ENCODE results near the gene NTN3.

The NTN3 gene

DNA sequence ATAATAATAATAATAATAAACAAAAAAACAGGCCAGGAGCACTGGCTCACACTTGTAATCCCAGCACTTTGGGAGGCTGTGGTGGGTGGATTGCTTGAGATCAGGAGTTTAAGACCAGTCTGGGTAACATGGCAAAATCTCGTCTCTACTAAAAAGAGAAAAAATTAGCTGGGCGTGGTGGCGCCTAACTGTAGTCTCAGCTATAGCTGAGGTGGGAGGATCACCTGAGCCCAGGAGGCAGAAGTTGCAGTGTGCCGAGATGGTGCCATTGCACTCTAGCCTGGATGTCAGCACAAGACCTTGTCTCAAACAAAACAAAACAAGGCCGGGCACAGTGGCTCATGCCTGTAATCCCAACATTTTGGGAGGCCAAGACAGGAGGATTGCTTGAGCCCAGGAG lies 23.9 kb downstream of the NTN3 start:
- DNase-seq = no peak

DNA sequence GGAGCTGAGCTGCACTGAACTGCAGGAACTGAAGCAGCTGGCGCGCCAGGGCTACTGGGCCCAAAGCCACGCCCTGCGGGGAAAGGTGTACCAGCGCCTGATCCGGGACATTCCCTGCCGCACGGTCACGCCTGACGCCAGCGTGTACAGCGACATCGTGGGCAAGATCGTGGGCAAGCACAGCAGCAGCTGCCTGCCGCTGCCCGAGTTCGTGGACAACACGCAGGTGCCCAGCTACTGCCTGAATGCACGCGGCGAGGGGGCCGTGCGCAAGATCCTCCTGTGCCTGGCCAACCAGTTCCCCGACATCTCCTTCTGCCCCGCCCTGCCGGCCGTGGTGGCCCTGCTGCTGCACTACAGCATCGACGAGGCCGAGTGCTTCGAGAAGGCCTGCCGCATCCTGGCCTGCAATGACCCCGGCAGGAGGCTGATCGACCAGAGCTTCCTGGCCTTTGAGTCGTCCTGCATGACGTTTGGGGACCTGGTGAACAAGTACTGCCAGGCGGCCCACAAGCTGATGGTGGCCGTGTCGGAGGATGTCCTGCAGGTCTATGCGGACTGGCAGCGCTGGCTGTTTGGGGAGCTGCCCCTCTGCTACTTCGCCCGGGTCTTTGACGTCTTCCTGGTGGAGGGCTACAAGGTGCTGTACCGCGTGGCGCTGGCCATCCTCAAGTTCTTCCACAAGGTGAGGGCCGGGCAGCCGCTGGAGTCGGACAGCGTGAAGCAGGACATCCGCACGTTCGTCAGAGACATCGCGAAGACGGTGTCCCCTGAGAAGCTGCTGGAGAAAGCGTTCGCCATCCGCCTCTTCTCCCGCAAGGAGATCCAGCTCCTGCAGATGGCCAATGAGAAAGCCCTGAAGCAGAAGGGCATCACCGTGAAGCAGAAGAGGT lies 25.4 kb downstream of the NTN3 start:
- no peak for DNase-seq

DNA sequence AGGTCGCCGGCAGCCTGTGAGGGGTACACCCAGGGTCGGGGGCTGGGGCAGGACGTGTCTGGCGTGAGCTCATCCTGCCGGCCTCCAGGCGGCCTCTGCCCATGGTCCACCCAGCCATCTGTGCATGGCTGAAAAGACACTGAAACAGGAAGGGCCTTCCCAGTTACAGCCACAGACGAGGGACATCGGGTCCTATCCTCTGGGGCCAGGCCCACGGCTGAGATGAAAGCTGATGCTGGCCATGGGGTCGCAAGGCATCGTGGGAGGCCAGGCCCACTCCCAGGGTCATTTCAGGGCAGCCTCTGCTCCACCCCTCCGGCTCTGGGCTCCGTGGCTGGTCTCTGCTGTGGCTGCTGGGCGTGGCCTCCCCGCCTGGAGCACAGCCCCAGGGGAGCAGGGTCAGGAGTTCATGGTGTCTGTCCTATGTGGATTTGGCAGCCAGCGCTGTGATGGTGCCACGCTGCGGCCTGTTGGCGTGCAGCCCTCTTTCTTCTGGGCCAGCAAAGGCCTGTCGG lies 26.1 kb downstream of the NTN3 start:
- DNase-seq = peak in 4 of 58 donors; percentile 21 to 33 (median 28)

DNA sequence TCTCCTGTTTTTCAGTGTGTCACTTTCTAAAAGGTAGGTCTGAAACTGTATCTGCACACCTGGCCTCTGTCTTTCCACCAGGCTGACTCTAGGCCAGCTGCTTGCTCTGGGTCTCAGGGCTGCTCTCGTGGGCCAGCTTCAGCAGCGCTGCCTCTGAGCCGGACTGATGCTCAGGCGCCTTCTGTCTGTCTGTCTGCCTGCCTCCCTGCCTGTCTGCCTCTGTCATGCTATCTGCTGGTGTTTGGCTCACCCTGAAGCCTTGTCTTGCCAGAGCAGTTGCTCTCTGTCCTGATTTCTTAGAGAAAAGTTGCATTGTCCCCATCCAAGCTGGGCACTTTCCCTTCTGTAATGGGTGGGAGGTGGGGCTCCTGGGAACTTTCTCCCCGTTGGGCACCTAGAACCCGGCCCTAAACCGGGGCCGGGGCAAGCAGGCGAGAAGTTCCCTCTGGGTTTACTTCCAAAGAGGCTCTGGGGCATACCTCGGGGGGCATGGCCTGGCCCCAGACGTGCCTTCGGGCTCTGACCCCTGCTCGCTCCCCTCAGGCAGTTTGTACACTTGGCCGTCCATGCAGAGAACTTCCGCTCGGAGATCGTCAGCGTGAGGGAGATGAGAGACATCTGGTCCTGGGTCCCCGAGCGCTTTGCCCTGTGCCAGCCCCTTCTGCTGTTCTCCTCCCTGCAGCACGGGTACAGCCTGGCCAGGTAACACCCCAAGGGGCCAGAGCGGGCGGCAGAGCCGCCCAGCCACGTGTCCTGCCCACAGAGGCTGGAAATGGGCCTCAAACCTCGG lies 26.8 kb downstream of the NTN3 start:
- DNase-seq = no peak

DNA sequence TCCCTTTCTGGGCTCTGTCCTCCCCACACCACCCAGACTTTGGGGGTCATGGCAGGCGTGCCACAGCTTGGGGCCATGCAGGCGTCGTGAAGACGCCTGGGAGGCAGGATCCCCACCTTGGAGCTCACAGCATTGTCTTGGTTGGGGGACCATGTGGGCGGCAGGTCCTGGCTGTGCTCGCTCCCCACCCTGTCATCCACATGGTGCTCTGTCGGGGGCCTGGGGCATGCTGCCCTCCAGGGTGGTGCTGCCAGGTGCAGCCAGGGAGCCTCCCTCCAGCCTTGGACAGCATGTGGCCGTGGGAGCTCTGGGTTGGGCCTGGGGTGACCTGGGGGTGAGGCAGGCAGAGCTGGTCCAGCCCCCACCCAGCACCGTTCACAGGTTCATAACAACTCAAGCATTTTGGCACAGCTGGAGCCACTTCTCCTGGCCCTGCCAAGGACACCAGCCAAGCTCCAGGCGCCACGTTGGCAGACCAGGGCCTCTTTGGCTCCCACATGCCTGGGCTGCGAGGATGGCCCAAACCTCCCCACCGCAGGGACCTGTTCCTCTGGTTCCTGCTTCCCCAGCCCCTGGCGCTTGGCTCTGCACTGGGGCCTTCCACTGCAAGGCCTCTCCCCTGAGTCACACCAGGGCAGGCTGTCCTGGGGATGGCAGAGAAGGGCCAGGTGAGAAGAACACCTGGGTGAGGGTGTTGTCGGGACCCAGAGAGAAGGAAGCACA lies 27.6 kb downstream of the NTN3 start:
- DNase-seq = no peak

DNA sequence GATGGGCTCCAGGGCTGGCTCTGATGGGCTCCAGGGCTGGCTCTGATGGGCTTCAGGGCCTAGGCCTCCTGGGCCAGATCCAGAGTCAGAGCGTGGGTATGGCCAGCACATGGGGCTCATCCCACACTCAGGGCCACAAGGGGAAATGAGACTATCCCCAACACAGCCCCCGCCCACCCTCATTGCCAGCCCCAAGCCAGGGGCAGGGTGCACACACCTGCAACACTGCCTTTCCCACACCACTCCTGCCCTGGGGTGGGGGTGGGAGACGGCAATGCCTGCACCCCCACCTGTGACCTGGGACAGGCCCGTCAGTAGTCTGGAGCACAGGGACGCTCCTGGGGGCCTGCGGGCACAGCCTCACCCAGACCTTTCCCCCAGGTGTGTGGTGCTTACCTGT lies 28.4 kb downstream of the NTN3 start:
- DNase-seq = no peak

DNA sequence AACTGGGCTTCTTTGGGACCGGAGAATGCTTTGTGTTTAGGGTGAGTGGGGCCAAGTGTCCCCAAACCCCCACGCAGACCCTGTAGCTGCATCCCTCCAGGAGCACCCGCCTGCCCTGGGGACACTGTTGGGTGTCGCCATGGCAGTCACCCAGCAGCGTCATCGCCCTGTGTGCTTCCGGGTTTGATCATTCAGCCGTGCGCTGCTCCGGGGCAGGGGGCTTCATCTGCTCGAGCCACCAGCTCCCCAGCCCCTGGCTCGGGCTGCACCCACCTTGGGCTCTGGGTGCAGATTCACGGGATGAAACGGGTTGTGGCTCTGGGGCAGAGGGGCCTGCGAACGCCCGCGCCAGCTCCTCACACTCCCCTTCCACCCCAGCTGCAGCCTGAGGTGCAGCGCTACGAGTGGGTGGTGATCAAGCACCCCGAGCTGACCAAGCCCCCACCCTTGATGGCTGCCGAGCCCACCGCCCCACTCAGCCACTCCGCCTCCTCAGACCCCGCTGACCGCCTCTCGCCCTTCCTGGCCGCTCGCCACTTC lies 28.9 kb downstream of the NTN3 start:
- no peak for DNase-seq

DNA sequence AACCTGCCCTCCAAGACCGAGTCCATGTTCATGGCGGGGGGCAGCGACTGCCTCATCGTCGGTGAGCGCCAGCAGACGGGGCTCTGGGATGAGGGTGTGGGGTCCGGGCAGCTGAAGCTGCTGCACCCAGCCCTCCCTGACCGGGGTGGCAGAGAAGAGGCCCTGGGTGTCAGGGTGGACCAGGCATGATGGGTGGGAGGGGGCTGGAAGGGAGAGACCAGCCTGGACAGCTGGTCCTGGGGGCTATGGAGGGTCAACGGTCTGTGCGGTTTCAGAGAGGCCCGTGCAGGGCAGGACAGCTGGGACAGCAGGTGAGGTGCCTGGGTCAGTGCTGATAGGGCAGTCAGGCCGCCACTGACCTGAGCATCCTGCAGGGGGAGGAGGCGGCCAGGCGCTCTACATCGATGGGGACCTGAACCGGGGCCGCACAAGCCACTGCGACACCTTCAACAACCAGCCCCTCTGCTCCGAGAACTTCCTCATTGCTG lies 29.4 kb downstream of the NTN3 start:
- DNase-seq = no peak

DNA sequence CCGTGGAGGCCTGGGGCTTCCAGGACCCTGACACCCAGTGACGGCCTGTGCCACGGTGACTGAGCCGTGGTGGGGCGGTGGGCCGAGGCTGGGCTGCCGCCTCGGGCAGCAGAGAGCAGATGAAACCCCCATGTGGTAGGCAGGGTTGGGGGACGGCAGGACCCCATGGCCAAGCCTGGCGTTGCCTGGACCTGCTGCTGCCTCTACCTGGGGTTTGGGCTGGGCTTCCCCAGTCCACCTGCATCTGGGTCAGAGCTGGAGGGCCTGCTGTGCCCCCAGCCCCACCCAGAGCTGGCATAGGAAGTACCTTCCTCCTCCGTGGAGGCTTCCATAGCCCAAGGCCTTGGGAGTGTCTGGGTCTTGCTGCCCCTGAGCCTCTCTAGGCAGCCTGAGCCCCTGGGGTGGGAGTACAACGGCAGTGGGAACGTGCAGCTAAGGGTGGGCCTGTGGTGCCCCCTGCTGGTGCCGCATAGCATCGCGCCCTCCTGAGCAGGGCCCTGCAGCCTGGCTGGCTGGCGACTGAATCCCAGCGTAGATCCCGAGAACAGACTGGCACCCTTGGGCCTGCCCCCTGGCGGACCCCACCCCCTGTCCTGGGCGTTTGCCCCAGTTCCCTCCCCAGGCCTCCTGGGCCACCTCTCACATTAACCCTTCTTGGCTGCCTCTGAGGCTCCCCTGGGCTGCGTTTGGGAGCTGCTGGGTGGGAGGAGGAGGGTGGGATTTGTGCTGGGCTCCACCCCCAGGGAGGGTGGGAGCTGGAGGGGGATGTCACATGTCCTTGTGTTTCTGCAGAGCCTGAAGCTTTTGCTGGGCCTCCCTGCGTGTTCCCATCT lies 30.0 kb downstream of the NTN3 start:
- peak; percentile 51 to 98 (median 88) for DNase-seq

DNA sequence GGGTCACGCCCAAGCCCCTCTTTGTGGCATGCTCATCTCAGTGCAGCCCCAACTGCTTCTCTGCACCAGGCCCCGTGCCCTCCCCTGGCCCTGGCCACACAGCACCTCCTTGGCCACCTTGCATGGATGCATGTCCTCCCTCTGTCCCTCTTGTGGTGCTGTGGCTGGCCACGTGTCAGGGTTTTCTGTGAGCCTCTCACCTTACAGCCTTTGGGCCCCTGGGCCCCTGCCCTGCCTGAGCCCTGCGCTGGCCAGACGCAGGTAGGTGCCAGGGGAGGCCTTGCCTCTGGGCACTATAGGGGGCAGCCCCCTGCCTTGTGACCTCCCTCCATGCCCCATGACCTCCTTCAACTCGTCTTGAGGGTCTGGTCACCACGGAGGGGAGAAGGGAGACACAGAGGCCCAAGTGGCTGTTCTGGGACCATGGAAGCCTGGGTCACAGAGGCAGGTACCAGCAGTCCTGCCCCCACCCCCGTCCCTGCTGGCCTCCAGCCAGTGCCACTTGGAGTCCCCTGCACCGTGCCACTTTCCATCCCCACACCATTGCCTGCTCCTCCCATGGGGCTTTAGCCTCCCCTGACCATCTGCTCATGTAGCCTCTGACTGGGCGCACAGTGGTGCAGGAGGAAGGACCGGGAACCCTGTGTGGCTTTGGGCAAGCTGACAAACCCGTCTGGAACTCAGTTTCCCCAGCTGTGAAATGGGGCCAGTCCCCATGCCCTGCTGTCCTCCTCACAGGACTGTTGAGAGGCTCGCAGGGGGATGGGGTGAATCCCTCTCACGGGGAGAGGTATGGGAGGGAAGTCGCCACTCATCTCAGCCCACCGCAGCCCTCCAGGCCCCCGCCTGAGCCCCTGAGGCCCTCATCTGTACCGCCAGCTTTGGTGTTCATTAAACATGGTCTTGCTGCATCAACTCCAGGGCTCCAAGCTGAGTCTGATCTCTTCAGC lies 31.1 kb downstream of the NTN3 start:
- DNase-seq = no peak

DNA sequence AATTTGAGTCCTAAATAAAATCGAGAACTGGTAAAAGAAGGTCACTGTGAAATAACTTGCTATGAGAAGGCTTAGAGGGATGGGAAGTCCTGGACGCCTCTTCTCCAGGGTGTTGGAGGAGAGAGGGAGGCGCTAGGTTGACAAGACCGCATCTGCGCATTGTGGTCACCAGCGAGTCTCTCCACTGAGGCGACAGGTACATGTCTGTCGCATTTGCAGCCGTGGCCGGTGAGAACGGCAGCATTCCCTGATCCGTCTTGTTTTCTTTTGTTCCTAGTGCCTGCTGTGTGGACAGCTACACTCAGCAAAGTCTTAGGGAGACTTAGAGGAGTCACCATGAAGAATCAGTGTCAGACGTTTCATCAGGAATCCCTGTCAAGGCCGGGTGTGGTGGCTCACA lies 34.6 kb downstream of the NTN3 start:
- DNase-seq = no peak

DNA sequence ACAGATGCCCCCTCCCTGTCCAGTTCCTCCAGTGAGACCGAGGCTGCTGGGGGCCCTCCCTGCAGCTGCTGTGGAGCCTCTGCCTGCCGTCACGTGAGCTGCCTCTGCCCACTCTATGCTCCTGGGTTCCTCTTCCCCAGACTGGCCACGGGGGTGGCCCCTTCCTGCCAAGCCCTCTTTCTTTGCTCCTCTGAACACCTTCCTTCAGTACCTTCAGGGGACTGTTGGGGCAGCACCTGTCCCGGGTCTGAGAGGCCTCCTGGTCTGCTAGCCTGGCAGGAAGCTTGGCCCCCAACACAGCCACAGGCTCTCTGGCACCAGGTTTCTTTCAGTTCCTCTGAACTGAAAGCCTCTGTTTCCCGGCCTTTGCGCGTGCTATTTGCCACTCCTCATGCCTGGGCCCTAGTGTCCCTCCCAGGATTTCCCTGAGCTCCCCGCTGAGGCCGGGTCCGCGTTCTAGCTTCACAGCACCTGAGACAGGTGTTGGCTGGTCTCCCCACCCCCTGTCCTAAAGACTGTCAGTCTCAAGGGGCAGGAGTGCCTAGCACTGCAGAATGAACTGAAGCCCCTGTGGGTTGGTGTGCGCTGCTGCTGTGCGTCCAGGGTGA lies 36.1 kb downstream of the NTN3 start:
- DNase-seq = peak in 3 of 58 donors; percentile 11 to 26 (median 25)

DNA sequence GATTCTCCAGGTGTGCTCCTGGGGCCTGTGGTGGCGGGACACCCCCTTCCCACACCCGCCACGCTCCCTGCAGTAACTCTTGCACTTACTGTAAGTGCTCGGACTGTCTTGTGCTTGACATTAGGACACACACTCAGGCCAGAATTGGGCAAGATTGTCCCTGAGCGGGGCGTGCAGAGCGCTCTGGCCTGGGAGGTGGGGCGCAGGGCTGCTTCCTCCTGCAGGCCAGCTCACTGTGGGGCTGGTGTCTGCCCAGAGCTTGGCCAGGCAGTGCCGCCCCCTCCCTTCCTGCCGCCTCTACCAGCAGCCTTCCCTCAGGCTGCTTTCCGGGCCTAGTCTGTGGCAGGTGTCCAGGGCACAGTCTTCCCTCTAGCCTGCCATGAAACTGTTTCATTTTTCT lies 36.6 kb downstream of the NTN3 start:
- peak in 2 of 58 donors; percentile 20 to 40 for DNase-seq

DNA sequence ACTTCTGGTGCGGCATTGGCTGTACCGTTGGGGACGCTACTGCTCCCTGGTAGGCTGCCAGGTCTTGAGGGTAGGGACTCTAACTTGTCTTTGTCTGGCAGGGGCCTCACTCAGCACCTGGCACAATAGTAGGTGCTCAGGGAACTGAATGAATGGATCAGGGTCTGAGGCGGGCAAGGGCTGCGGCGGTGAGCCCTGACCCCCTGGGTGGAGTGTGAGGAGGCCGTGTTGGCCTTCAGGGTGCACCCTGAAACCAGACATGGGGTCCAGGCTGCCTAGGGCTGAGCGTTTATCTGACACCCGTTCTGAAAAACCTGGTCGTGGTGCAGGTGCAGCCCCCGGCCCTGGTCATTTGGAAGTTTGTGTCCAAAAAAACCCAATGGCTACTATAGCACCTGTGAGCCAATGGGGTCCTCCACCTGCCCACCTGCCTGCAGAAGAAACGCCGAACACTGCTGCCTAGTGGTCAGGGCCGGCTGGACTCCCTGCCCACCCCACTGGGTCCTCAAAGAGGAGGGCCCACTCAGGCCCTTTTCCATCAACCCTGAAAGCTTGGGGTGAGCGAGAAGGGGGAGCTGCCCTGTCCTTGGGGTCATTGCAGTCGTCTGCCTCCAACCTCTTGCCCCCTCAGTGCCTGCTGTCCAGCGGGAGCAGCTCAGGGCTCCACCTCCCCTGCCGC lies 37.8 kb downstream of the NTN3 start:
- DNase-seq = no peak

DNA sequence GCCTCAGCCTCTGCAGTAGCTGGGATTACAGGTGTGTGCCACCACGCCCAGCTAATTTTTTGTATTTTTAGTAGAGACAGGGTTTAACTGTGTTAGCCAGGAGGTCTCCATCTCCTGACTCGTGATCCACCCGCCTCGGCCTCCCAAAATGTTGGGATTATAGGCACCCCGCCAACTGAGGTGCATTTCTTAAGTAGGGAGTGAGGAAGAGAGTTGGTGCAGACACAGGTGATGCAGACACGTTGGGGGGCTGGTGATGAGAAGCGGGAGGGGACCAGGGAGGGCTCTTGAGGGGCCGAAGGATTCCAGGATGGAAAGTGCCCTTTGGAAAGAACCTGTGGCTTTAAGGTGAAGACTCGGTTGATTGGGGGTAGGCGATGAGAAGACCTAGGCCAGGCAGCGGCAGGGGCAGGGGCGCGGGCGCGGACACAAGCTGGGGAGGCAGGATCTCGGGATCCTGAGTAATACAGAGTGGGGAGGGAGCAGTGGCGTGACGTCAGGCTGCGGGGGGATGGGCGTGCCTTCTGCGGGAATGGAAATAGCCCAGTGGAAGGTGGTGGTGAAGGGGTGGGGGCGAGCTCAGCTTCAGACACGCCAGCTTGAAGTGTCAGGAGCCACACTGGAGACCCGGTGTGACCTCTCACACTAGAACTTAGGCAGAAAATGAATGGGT lies 40.2 kb downstream of the NTN3 start:
- DNase-seq = peak in 31 of 58 donors; percentile 8 to 76 (median 49)

DNA sequence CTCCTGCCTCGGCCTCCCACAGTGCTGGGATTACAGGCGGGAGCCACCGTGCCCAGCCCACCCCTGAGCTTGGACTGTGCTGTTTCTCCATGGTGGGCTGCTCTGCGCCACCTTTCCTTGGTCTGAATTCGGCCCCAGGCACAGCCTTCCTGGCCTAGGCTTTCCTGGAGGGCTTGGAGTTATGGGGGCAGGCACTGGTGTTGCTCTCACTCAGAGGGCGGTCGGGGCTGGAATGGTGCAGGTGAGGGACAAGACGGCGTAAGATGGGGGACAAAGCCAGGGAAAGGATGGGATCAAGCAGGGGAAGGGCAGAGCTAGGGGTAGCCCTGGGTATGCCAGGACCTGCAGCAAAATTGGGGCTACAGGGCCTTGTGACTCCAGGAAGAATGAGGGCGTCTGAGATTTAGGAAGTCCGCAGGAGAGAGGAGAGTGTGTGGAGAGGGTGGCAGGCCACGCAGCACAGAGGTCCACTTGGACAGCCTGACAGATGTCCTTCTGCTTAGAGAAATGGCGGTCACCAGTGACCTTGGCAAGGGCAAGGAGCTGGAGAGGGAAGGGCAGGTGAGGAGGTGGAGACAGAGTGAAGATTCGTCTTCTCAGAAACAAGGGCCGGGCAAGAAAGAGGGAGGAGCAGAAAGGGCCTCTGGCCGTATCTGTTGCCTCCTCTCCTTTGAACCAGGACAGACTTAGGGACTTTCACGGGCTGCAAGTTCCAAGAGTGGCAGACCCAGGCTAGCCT lies 41.1 kb downstream of the NTN3 start:
- DNase-seq = no peak

All from anterior cingulate cortex (tissue), 58 donors.